OCI-LY1 (cell line): ENCODE results near the gene GBP6.
"Not testable (repeated sequence)": the region's sequence is repeated elsewhere in the genome, so short reads cannot be mapped to it uniquely, and the experiment has no call there.

ENCODE experiments used
- H2AFZ ChIP-seq: fragments of 200-600 bp; sonication (generic), shearing (Covaris generic); 2 replicates; pipeline ENCODE4 v1.6.0; 2014; ENCODE audit warnings: antibody characterized with exemption, mild to moderate bottlenecking, low read length
- H3F3A ChIP-seq: fragments of 200-600 bp; sonication (generic), shearing (Covaris generic); 2 replicates; pipeline ENCODE4 v1.6.0; 2014; ENCODE audit warnings: mild to moderate bottlenecking, antibody characterized with exemption, low read length, moderate library complexity; ENCODE audit not compliant: insufficient read depth
- H3K27ac ChIP-seq: fragments of 200-600 bp; sonication (generic); 2 replicates; pipeline ENCODE4 v1.5.1; 2014; ENCODE audit warnings: low read length, mixed run types, mild to moderate bottlenecking, low read depth; ENCODE audit not compliant: poor library complexity, severe bottlenecking
- H3K27me3 ChIP-seq: fragments of 200-600 bp; sonication (generic); 2 replicates; pipeline ENCODE4 v1.6.0; 2014; ENCODE audit warnings: antibody characterized with exemption, mild to moderate bottlenecking, low read length, moderate library complexity; ENCODE audit not compliant: insufficient read depth
- H3K36me3 ChIP-seq: fragments of 200-600 bp; sonication (generic); 2 replicates; pipeline ENCODE4 v1.6.1; 2014; ENCODE audit warnings: mild to moderate bottlenecking, antibody characterized with exemption, low read length, moderate library complexity, mixed read lengths; ENCODE audit not compliant: insufficient read depth
- H3K4me1 ChIP-seq: fragments of 200-600 bp; sonication (generic); 2 replicates; pipeline ENCODE4 v1.5.1; 2014; ENCODE audit warnings: mild to moderate bottlenecking, low read length, moderate library complexity; ENCODE audit not compliant: insufficient read depth, severe bottlenecking
- H3K4me2 ChIP-seq: fragments of 200-600 bp; sonication (generic), shearing (Covaris generic); 2 replicates; pipeline ENCODE4 v1.6.1; 2014; ENCODE audit warnings: low read length
- H3K4me3 ChIP-seq: fragments of 200-600 bp; sonication (generic); 2 replicates; pipeline ENCODE4 v1.5.1; 2014; ENCODE audit warnings: low read length, low read depth, mild to moderate bottlenecking, mixed read lengths; ENCODE audit not compliant: poor library complexity, severe bottlenecking
- H3K79me2 ChIP-seq: fragments of 200-600 bp; shearing (Covaris generic); 2 replicates; pipeline ENCODE4 v1.6.1; 2016; ENCODE audit warnings: mixed run types, low read length, mixed read lengths; ENCODE audit not compliant: insufficient read depth
- H3K9ac ChIP-seq: fragments of 200-600 bp; sonication (generic), shearing (Covaris generic); 2 replicates; pipeline ENCODE4 v1.6.1; 2014; ENCODE audit warnings: mild to moderate bottlenecking, low read length, mixed read lengths
- H3K9me2 ChIP-seq: fragments of 200-600 bp; sonication (generic), shearing (Covaris generic); 2 replicates; pipeline ENCODE4 v1.6.1; 2014; ENCODE audit warnings: low read depth, mild to moderate bottlenecking, low read length, mixed read lengths
- H3K9me3 ChIP-seq: fragments of 200-600 bp; shearing (Covaris generic); 2 replicates; pipeline ENCODE4 v1.6.1; 2014; ENCODE audit warnings: low read length, mixed read lengths
- H4K20me1 ChIP-seq: fragments of 200-600 bp; sonication (generic), shearing (Covaris generic); 2 replicates; pipeline ENCODE4 v1.6.0; 2016; ENCODE audit warnings: mild to moderate bottlenecking, low read length; ENCODE audit not compliant: insufficient read depth
- EZH2 ChIP-seq: fragments of 200-600 bp; sonication (generic), shearing (Covaris generic); IDR thresholded peaks from 2 replicates; pipeline ENCODE4 v1.8.0; 2017; ENCODE audit warnings: borderline replicate concordance, mixed run types, mild to moderate bottlenecking, antibody characterized with exemption, low read length, moderate library complexity, mixed read lengths
- TF ChIP-seq, protein P1 (sequence below): fragments of 200-600 bp; sonication (generic), shearing (Covaris generic); IDR thresholded peaks from 2 replicates; pipeline ENCODE4 v1.5.1; 2017; ENCODE audit warnings: mild to moderate bottlenecking, antibody characterized with exemption, low read length, moderate library complexity, mixed read lengths

Gene GBP6

DNA sequence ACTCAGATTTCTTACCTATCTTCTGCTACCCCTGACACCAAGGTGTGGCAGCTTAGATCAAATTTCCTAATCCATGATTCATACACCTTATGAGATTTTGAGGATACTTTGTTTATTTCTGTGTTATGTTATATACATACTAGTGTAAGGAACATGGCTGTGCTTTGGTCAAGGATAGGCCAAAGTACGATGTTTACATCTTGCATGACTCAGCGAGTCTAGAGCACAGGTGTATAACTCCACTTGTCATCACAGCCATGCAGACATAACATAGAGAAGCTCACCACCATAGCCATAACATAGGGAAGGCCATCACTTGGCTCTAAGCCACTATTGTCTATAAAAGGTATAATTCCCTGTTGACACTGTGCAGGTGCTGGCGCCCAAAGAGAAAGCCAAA lies 61.2 kb downstream of the GBP6 start:
- Histone ChIP-seq H3K27me3 (no peaks in the 10 kb centered on the region), H3K27ac (no peak overlapping the region), H2AFZ (no peak overlapping the region), H3K4me2 (no peak overlapping the region), H4K20me1 (no peaks in the 10 kb centered on the region), H3K4me3 (no peak overlapping the region), H3K9ac (no peak overlapping the region), H3K9me2 (no peaks in the 10 kb centered on the region), H3K4me1 (no peaks in the 10 kb centered on the region), H3F3A (no peaks in the 10 kb centered on the region), H3K36me3 (no peaks in the 10 kb centered on the region), H3K79me2 (no peaks in the 10 kb centered on the region), H3K9me3 (no peaks in the 10 kb centered on the region)
- TF ChIP-seq, protein P1, sequence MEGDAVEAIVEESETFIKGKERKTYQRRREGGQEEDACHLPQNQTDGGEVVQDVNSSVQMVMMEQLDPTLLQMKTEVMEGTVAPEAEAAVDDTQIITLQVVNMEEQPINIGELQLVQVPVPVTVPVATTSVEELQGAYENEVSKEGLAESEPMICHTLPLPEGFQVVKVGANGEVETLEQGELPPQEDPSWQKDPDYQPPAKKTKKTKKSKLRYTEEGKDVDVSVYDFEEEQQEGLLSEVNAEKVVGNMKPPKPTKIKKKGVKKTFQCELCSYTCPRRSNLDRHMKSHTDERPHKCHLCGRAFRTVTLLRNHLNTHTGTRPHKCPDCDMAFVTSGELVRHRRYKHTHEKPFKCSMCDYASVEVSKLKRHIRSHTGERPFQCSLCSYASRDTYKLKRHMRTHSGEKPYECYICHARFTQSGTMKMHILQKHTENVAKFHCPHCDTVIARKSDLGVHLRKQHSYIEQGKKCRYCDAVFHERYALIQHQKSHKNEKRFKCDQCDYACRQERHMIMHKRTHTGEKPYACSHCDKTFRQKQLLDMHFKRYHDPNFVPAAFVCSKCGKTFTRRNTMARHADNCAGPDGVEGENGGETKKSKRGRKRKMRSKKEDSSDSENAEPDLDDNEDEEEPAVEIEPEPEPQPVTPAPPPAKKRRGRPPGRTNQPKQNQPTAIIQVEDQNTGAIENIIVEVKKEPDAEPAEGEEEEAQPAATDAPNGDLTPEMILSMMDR, result no peak
- no peak for TF ChIP-seq EZH2

GRCh38 chr1:89429062-89429461 lies 65.2 kb downstream of the GBP6 start:
- H3K79me2 ChIP-seq, result no peaks in the 10 kb centered on the region
- H2AFZ ChIP-seq, result no peak overlapping the region
- TF ChIP-seq, protein P1, result no peak
- no peak for TF ChIP-seq EZH2
- H3K4me2 ChIP-seq, result no peak overlapping the region
- no peaks in the 10 kb centered on the region for H3K4me1 ChIP-seq
- no peak overlapping the region for H3K27ac ChIP-seq
- H3F3A ChIP-seq, result no peaks in the 10 kb centered on the region
- H3K9me2 ChIP-seq, result no peaks in the 10 kb centered on the region
- H4K20me1 ChIP-seq, result no peaks in the 10 kb centered on the region
- H3K4me3 ChIP-seq, result no peak overlapping the region
- H3K36me3 ChIP-seq, result no peaks in the 10 kb centered on the region
- no peaks in the 10 kb centered on the region for H3K27me3 ChIP-seq
- no peaks in the 10 kb centered on the region for H3K9me3 ChIP-seq
- no peak overlapping the region for H3K9ac ChIP-seq

DNA sequence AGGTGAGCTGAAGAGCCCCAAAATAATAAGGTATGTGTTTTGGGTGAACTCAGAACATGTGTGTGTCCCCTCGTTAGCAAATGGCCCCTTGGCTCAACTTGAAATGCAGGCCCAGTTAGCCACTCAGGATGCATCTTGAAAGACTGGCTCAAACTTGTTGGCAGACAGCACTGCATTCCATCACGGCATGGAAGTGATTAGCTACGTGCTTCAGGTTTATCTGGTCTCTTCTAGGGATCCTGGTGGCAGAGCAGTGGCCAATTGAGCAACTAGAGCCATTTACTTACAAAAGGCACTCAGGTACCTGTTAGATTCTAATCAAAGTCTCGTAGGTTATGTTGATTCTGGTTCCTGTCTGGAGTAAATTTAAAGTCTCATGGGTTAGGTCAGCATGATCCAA lies 65.8 kb downstream of the GBP6 start:
- H3K36me3 ChIP-seq, H3K4me3 ChIP-seq, H3K27ac ChIP-seq, H2AFZ ChIP-seq, H3K9me2 ChIP-seq, H3K79me2 ChIP-seq, H3K9ac ChIP-seq, H3K27me3 ChIP-seq, H3K4me2 ChIP-seq, H3F3A ChIP-seq, H3K9me3 ChIP-seq, H4K20me1 ChIP-seq, H3K4me1 ChIP-seq: not testable (repeated sequence)

- no peak for TF ChIP-seq EZH2
- TF ChIP-seq, protein P1, result no peak
- no peaks in the 10 kb centered on the region for H4K20me1 ChIP-seq
- H3K4me3 ChIP-seq, result no peak overlapping the region
- no peak overlapping the region for H3K9ac ChIP-seq
- no peak overlapping the region for H2AFZ ChIP-seq
- no peaks in the 10 kb centered on the region for H3K9me2 ChIP-seq
- no peaks in the 10 kb centered on the region for H3K4me1 ChIP-seq
- no peaks in the 10 kb centered on the region for H3K36me3 ChIP-seq
- H3K79me2 ChIP-seq, result no peaks in the 10 kb centered on the region
- no peaks in the 10 kb centered on the region for H3K9me3 ChIP-seq
- H3F3A ChIP-seq, result no peaks in the 10 kb centered on the region
- no peak overlapping the region for H3K27ac ChIP-seq
- H3K27me3 ChIP-seq, result no peaks in the 10 kb centered on the region
- no peak overlapping the region for H3K4me2 ChIP-seq
These were observed 69.6 kb downstream of the GBP6 start for GRCh38 chr1:89433421-89433820.

DNA sequence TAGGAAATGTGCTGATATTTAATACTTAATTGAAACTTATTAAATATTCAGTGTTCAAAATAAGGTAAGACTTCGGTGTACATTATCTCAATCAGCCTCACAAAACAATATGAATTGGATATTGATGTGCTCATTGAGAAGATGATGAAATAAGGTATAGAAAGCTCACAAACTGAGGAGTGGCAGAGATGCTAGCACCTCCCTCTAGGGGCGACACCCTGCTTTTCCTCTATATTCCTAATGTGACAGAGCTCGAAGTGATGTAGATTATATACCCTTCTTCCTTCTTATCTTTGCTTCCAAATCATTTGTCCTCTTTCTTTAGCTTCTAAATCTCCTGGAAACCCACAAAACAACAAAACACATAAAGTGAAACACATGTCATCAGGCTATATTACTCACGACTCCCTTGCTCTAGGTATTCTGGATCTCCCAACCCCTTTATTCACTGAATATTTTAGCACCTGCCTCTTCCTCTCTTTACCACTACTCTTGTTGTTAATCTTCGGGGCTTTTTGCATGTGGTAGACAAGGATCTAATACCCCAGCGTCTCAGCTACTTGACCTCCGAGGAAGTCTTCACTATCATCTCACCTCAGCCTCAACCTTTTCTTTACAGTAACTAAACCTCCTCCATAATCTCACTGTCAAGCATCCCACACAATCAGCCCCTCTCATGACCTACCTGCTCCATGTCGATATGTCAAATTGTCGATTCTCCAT lies 70.4 kb downstream of the GBP6 start:
- H3K79me2 ChIP-seq, H3K4me3 ChIP-seq, H3K4me1 ChIP-seq, H3K36me3 ChIP-seq, H2AFZ ChIP-seq, H3K27ac ChIP-seq, H3K4me2 ChIP-seq, H3K9ac ChIP-seq, H3F3A ChIP-seq, H3K9me3 ChIP-seq, H4K20me1 ChIP-seq, H3K27me3 ChIP-seq, H3K9me2 ChIP-seq: not testable (repeated sequence)
